A549 (cell line): ENCODE results near the gene PTPN14.

ENCODE experiments used
- CEBPB ChIP-seq, 2 experiments: fragments of >200 bp in 1 of 2; sonication (Bioruptor Twin) in 1 of 2; formaldehyde crosslinking in 1 of 2; IDR thresholded peaks; 2 replicates each; pipeline ENCODE4 v1.6.1; 2012 to 2016
- POLR2A ChIP-seq: IDR thresholded peaks from 2 replicates; pipeline ENCODE4 v1.6.1; 2012; ENCODE audit warnings: mild to moderate bottlenecking, low read length
- TF ChIP-seq, protein P1 (sequence below): fragments of >200 bp; sonication (Bioruptor Twin); formaldehyde crosslinking; IDR thresholded peaks from 3 replicates; pipeline ENCODE4 v1.5.1; 2016
- TF ChIP-seq, protein P2 (sequence below): fragments of 450-650 bp; IDR thresholded peaks from 2 replicates; pipeline ENCODE4 v1.6.1; 2014; ENCODE audit warnings: antibody characterized with exemption

DNA sequence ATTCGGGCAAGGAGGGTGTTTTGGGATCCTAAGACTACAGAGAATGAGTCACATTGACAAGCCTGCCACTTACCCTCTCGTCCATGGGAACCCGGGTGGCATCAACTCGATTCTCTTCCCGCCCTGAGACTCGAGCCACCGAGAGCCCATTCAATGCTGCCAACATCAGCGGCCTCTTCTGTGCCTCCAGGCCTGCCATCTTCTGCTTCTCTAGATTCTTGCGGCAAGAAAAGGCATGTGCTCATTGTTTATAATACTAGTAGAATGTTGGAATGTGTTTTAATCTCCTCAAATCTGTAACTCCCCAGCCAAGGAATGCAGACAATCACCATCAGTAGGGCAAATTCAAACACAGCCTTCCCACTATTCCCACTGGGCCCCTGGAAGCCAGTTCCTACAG lies 173.5 kb downstream of the PTPN14 start:
- no peak for TF ChIP-seq CEBPB (IDR thresholded peaks at IDR 0.05)
- TF ChIP-seq, protein P1, sequence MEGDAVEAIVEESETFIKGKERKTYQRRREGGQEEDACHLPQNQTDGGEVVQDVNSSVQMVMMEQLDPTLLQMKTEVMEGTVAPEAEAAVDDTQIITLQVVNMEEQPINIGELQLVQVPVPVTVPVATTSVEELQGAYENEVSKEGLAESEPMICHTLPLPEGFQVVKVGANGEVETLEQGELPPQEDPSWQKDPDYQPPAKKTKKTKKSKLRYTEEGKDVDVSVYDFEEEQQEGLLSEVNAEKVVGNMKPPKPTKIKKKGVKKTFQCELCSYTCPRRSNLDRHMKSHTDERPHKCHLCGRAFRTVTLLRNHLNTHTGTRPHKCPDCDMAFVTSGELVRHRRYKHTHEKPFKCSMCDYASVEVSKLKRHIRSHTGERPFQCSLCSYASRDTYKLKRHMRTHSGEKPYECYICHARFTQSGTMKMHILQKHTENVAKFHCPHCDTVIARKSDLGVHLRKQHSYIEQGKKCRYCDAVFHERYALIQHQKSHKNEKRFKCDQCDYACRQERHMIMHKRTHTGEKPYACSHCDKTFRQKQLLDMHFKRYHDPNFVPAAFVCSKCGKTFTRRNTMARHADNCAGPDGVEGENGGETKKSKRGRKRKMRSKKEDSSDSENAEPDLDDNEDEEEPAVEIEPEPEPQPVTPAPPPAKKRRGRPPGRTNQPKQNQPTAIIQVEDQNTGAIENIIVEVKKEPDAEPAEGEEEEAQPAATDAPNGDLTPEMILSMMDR: no peak
- TF ChIP-seq POLR2A: no peak
- TF ChIP-seq, protein P2, sequence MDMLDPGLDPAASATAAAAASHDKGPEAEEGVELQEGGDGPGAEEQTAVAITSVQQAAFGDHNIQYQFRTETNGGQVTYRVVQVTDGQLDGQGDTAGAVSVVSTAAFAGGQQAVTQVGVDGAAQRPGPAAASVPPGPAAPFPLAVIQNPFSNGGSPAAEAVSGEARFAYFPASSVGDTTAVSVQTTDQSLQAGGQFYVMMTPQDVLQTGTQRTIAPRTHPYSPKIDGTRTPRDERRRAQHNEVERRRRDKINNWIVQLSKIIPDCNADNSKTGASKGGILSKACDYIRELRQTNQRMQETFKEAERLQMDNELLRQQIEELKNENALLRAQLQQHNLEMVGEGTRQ: no peak
